Posterior cingulate gyrus (tissue), 11 donors: Measurements from ENCODE around the gene DNASE1L1.
"Not testable (repeated sequence)": the region's sequence is repeated elsewhere in the genome, so short reads cannot be mapped to it uniquely, and the experiment has no call there.

Source experiments
- DNase-seq, 10 donors: peaks; one replicate each; pipeline versions ENCODE4 v3.0.0 to v3.0.0-alpha.2; 2020 to 2021; ENCODE audit warnings: mixed read lengths in 3 of 10
- intact Hi-C: fragments of 100-400 bp; cut with DNase I; formaldehyde crosslinking; loops from one replicate; pipeline ENCODE4 v1.15.1; 2023

DNASE1L1 gene

DNA sequence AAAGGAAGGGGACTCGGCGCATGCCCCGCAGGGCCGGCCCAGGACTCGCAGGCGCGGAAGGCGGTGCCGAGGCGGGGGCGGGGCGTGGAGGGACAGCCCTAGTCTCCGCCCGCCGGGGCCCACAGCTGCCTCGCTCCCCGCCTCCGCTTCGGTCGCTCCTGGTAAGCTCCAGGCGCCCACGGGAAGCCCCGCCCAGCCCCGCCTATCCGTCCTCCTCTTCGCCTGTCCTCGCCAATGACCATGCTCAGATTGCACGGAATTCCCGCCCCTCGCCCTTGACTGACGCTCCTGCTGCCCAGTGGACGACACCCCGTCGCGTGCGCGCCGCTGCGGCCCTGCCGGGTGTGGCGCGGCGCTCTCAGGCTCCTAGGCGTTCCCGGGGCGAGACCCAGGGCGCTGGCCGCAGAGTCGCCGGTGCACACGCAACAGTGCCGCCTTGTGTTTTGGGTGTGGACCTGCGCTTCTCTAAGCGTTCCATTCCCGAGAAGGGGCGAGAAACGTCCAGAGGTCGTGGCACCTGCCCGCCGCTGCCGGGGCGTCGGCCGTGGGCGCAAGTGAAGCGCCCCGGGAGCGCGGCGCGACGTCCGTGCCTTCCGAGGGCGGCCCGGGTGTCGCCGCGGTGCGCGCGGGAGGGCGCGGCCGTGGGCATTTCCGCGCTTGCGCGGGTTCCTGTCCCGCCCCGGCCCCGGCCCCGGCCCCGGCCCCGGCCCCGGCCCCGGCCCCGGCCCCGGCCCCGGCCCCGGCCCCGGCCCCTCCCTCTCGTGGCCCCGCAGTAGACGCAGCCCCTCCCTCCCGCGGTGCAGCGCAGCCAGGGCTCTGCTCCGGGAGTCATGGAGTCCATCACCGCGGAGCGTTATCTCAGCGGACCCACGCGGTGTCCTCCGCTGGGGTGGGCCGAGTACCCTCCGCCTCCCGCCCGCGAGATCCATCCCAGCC, 19.0 kb downstream of the DNASE1L1 start:
- DNase-seq, intact Hi-C loops: not testable (repeated sequence)

DNA sequence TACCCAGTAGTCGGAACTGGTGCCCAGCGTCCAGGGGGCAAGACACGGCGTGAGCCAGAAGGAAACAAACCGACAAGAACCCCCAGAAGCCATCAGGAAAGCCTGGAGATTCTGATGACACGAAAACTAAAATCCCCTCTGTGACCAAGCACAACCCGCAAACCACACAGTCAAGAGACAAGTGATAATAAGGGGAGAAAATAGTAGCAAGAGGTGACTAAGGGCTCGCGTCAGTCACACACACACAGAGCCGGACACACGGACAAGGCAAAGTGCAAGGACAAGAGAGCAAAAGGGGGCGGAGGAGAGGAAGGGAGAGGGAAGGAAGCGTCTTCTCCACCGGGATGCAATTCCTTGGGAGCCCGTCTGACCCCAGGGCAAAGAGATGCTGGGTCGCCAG, 20.4 kb downstream of the DNASE1L1 start:
- DNase-seq, intact Hi-C loops: not testable (repeated sequence)

DNA sequence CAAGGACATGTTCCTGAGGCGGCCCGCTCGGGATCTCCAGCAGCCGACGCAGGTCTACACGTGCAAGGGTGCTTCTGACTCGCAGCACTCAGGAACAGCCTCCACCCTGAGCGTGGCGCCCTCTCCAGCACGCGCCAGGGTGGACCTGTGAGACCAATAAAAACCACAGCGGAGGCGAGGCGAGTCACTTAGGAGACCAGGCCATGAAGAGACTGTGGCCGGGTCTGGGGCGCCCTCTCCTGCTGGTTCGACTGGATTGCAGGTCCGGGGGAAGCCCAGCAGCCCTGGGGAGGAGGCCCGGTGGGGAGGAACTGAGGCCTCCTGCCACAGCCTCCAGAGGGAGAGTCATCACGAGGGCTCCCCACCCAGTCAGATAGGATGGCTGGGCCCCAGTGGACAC, 21.0 kb downstream of the DNASE1L1 start:
- intact Hi-C loops, DNase-seq: not testable (repeated sequence)

DNA sequence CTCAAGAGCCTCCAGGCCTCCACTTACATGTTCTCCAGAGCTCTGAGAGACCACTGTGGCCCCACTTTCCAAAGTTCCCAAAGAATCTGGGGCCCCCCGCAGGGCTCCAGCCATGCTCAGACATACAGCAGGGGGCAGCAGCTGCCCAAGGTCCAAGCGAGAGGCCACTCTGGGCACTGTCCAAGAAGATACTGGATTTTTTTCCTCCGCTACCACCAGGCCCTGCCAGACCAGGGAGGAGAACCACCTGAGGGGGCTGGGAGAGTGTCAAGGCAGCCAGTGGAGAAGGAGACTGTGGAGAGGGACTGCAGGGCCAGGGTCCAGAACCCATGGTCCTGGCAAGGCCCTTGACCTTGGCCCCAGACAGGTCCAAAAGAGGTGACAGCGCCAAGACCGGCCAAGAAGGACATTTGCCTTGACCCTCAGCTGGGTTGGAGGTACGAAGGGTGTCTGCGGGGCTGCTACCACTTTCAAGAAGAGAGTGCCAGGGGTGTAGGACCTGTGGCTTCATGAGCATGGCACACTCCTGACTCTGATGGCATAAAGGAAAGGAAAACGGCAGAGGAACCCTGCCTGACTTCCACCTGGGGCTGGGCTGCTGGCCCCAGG, 24.7 kb downstream of the DNASE1L1 start:
- DNase-seq: no peak
- intact Hi-C loops: no loop called here

DNA sequence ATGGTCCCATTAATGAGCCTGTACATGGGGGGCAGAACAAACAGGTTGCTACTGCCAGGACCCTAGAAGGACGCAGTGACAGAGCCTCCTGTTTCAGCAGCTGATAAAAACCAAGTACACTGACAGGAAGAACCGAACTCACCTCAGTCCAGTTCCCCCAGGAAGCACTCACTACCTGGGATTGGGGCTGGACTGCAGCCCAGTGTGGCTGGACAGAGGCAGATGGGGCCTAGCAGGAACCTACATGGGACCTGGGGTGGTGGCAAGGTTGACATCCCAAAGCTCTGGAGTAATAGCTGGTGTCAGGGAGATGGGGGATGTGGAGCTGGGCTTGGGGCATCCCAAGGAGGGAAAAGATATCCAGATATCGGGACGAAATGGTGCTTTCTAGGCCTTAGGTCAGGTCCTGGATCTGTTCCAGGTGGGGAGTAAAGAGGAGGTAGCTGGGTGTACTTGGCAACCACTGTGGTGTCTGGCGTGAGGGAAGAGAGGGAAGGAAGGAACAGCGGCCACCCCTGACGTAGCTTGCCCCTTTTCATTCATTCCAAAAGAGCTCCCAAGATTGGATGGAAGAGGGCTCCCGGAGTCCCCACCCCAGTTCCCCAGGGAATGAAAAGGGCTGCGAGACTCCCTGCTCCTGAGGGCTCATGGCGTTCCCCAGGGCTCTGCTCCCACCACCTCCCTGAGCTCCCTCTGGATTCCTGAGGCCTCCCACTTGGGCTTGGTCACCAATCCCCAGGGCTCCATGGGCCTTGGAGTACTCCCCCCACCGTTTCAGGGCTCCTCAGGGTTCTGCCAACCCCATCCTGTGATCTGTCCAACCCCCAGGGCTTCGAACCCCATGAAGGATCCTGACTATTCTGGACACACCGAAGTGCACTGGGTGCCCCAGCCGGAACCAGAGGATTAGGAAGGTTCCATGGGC, 25.4 kb downstream of the DNASE1L1 start:
- no peak for DNase-seq
- intact Hi-C loops: no loop called here

- intact Hi-C loops: no loop called here
- no peak for DNase-seq
Observed at GRCh38 chrX:154382483-154383069, 26.5 kb downstream of the DNASE1L1 start.

DNA sequence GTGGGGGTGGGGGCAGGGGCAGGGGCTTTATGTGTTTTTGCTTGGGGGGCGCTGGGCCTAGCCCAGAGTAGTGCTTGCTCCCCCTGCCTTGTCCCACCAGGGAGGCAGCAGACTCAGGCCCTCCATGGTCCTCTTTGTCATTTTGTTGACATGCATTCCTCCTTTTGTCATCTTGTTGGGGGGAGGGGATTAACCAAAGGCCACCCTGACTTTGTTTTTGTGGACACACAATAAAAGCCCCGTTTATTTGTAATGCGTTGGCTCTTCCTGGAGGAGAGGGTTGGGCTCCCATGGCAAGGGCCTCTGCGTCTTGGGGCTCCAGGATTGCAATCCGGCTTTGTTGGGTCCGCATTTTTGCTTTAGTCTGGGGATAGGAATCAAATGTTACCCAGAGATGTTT, 27.8 kb downstream of the DNASE1L1 start:
- no peak for DNase-seq
- intact Hi-C loops: no loop called here

DNA sequence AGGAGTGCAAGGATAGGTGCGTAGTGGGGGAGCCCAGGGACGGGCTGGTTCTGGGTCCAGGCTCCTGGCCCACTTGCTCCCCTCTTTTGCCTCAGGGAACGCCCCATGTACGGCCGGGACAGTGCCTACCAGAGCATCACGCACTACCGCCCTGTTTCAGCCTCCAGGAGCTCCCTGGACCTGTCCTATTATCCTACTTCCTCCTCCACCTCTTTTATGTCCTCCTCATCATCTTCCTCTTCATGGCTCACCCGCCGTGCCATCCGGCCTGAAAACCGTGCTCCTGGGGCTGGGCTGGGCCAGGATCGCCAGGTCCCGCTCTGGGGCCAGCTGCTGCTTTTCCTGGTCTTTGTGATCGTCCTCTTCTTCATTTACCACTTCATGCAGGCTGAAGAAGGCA, 28.3 kb downstream of the DNASE1L1 start:
- DNase-seq: no peak
- intact Hi-C loops: no loop called here

- DNase-seq: no peak
- intact Hi-C loops: no loop called here
Observed at GRCh38 chrX:154380153-154380552, 28.9 kb downstream of the DNASE1L1 start.

DNA sequence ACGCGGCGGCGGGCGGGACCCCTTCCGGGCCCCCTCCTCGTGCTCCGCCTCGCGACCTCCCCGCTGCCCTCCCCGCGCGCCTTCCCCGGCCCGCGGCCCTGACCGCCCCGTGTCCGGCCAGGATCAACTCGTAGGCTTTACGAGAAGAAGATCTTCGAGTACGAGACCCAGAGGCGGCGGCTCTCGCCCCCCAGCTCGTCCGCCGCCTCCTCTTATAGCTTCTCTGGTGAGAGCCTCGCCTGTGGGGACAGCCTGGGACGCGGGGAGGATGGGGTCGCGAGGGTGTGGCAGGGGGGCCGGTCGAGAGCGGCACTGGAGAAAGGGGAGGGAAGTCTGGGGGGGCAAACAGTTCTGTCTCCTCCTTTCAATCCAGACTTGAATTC, 29.5 kb downstream of the DNASE1L1 start:
- intact Hi-C loops: no loop called here
- peak in 1 of 10 donors; percentile 77 for DNase-seq

- peak; percentile 91 to 99 (median 96) for DNase-seq
- intact Hi-C loops: no loop called here
Observed at GRCh38 chrX:154378799-154379568, 30.1 kb downstream of the DNASE1L1 start, which contains the start of gene EMD. Gene EMD (plus strand): TSS chrX:154379295. CDS start chrX:154379485, 190 bp downstream.

GRCh38 chrX:154378059-154378798, 30.8 kb downstream of the DNASE1L1 start:
- intact Hi-C loops: no loop called here
- peak in 4 of 10 donors; percentile 36 to 91 (median 52) for DNase-seq

GRCh38 chrX:154376774-154377173, 32.3 kb downstream of the DNASE1L1 start:
- intact Hi-C loops: no loop called here

DNA sequence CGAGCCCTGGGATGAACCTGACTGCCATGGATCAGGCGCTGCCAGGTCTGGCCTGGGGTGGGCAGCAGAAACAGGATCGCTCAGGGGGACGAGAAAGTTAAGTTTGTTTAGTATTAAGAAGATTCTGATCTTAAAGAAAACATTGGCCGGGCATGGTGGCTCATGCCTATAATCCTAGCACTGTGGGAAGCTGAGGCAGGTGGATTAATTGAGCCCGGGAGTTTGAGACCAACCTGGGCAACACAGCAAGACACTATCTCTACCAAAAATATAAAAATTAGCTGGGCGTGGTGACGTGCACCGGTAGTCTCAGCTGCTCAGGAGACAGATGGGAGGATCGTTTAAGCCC, 33.9 kb downstream of the DNASE1L1 start:
- no peak for DNase-seq
- intact Hi-C loops: no loop called here

More at GRCh38 chrX:154376774-154377173, 32.3 kb downstream of the DNASE1L1 start:
- no peak for DNase-seq

DNA sequence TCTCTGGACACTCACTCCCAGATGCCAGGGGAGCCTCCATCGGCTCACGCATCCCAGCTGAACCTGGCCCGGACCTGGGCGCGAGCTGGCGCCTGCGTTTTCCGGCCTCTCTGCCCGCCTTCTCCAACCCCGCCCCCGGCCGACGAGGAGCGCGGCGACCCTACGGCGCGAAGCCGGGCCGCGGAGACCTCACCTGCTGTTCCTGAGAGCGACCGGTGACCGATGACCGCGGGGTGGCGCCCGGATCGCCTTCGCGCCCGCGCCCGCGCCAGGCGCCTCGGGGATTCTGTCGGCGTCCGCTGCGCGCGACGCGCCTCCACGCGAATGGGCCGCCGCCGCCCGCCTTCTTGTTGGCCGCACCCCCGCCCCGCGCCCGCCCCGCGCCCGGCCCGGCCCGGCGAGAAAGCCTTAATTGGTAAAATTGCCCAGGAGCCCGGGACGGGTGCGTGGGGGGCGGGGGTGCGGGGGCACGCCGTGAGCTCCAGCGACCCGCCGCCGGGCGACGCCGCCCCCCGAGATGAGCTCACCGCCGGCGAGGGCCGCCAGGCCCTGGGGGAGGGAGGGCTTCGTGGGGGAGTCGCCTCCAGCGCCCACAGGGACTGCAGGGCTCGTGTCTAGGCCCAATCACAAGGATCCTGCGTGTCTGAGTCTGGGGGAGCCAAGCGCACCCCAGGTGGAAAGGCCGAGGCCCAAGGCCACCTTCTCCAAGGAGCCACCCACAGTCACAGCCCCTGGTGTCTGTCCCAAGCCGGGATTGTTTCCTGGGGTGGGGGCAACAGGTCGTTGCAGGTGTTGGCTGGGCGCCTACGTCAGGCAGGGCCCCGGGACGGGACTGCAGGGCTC, 34.5 kb downstream of the DNASE1L1 start, which contains the start of gene FLNA:
Gene FLNA (minus strand): TSS at position 322 of the 843 bp plus-strand sequence. CDS start 3,389 bp downstream, outside the sequence.
- DNase-seq: peak in 2 of 10 donors; percentile 43 to 88
- intact Hi-C loops: no loop called here

DNA sequence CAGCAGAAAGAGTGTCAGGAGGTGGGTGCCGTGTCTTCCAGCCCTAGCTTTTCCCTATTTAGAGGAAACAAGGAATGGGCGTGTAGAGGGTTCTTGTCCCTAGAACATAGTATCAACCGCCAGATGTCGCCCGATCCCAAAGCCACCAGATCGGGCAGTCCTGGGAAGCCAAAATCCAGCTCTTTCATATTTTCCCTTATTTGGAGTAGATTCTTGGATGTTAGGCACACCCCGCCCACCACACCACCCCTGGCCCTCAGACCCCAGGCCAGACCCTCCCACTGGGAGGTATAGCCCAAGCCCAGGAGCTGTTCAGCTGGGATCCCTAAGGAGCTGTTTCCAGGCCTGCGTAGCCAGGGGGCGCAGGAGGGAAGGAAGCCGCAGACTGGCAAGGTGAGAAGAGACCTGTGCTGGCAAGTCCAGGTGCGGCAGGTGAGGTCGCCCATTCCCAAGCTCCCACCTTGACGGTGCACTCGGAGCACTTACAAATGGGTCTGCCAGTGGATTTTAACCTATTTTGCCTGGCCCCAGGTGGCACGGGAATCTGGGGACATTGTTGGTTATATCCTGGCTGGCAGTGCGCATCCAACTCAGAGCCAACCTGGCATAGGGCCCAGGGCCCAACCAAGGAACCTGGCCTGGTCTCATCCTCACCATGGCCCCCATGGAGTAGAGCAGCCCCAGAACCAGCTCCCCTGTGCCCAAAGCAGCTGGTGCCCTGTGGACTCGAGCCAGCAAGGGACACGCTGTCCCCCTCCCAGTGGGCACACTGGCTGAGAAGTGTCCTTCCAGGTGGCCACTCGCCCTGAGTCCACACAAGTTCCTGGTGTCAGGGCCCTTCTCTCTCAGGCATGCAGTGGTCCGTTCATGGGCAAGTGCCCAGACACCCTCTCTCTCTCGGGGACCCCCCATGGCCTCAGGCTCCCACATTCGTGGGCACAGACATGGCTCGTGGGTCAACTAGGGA, 35.4 kb downstream of the DNASE1L1 start:
- intact Hi-C loops: no loop called here
- DNase-seq: peak in 6 of 10 donors; percentile 43 to 91 (median 54)

DNA sequence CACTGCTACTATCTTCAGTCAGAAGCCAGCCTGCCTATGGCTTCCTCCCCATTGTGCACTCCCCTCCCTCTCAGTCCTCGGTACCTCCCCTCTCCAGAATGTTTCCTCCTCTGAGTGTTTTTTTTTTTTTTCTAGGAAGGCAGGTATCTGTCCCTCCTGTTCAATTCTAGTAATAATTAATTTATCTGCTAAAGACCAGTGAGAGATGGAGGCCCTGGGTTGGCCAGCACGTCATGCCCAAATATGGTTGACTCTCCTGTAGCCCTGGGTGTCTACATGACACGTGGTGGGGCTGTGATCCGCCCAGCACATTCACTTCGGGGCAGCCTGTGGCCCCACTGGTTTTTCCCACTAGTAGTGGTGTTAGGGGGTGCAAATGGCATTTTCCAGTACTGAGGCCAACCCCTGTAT, 36.4 kb downstream of the DNASE1L1 start:
- intact Hi-C loops: no loop called here
- no peak for DNase-seq
